Lower leg skin (tissue), 3 donors: ENCODE measurements around the gene KCNIP4.

Experiments
- POLR2A ChIP-seq, 2 donors: fragments of 450-650 bp; IDR thresholded peaks; one replicate each; pipeline ENCODE4 v1.6.1; 2016 to 2017; ENCODE audit warnings: antibody characterized with exemption in 2 of 2, mild to moderate bottlenecking in 1 of 2, moderate library complexity in 1 of 2
- TF ChIP-seq, protein P1 (sequence below), 3 donors: fragments of 450-650 bp; IDR thresholded peaks; one replicate each; pipeline ENCODE4 v1.5.1; 2016; ENCODE audit warnings: antibody characterized with exemption in 3 of 3, mild to moderate bottlenecking in 3 of 3, moderate library complexity in 2 of 3

DNA sequence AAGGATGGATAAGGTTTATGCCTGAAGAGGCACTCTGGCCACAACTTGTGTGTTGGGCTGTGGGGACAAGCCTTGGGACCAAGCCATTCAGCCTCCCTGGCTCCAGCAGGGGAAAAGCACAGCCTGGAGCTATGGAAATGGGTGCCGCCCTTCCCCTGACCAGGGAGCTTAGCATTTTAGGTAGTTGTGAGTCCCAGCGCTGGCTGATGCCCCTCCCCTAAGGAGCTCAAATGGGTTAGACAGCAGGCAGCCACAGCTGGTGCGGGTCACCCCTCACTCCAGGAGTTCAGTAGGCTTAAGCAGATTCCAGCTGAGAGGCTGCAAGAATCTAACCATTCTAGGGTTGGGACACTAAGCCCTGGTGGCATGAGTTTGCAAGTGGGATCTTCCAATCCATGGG, 172.9 kb downstream of the KCNIP4 start:
- TF ChIP-seq, protein P1, sequence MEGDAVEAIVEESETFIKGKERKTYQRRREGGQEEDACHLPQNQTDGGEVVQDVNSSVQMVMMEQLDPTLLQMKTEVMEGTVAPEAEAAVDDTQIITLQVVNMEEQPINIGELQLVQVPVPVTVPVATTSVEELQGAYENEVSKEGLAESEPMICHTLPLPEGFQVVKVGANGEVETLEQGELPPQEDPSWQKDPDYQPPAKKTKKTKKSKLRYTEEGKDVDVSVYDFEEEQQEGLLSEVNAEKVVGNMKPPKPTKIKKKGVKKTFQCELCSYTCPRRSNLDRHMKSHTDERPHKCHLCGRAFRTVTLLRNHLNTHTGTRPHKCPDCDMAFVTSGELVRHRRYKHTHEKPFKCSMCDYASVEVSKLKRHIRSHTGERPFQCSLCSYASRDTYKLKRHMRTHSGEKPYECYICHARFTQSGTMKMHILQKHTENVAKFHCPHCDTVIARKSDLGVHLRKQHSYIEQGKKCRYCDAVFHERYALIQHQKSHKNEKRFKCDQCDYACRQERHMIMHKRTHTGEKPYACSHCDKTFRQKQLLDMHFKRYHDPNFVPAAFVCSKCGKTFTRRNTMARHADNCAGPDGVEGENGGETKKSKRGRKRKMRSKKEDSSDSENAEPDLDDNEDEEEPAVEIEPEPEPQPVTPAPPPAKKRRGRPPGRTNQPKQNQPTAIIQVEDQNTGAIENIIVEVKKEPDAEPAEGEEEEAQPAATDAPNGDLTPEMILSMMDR (IDR thresholded peaks at IDR 0.05) = no peak
- TF ChIP-seq POLR2A (IDR thresholded peaks at IDR 0.05) = no peak
